K562 (cell line): Measurements from ENCODE around the gene TBXAS1. TPM values are rescaled to one million over a fixed set of nuclear protein-coding genes. Genes with fewer than 3 reads are reported as not detected.

Experiments
- ATAC-seq: fragments of 200-7000 bp; cut with Tn5 transposase; 3 replicates; pipeline ENCODE4 v1.9.1; 2020; ENCODE audit warnings: moderate library complexity
- BruUV-seq: library from RNA; stranded (reverse); fragments of 400-500 nt; replicated peaks from 2 replicates; lab custom pipeline; 2021; lab: Mats Ljungman, UMichigan
- CTCF ChIA-PET: fragments of 300-600 bp; formaldehyde crosslinking; extraction: SDS; loops from one replicate; lab custom pipeline; 2021; ENCODE audit warnings: low intra/inter-chr PET ratio; lab: Yijun Ruan, JAX
- POLR2A ChIA-PET: fragments of 300-600, 350-650 bp; sonication (Branson Sonifier 250); formaldehyde crosslinking; extraction: SDS; loops from one replicate; lab custom pipeline; 2021; ENCODE audit warnings: antibody characterized with exemption, inconsistent platforms; lab: Yijun Ruan, JAX
- DNase-seq, 4 experiments: peaks; one replicate each; pipeline versions ENCODE4 v3.0.0 to v3.0.0-alpha.2; 2011 to 2018; ENCODE audit warnings: low spot score in 3 of 4, mixed read lengths in 3 of 4; ENCODE audit errors: extremely low read depth in 1 of 4
- FAIRE-seq: peaks from 2 replicates; lab custom pipeline; 2011; peaks lifted over from hg19 to GRCh38; lab: Jason Lieb, UNC
- H2AFZ ChIP-seq: 2 replicates; pipeline ENCODE4 v1.6.0; 2011; ENCODE audit warnings: low read depth, low read length, control low read depth, inconsistent platforms
- H3K27ac ChIP-seq: fragments of 200-600 bp; 3 replicates; pipeline ENCODE4 v1.8.0; 2011; ENCODE audit warnings: low read depth, mild to moderate bottlenecking, control low read depth, inconsistent platforms, low read length, moderate library complexity, mixed read lengths; ENCODE audit errors: extremely low read depth
- H3K27me3 ChIP-seq, 2 experiments: fragments of 300-600 bp in 1 of 2; 2 replicates in 1 of 2; 3 replicates in 1 of 2; pipeline versions ENCODE4 v1.6.0 to v1.8.0; 2011; ENCODE audit warnings: inconsistent platforms in 2 of 2, low read length in 2 of 2, mild to moderate bottlenecking in 1 of 2, mixed read lengths in 1 of 2, moderate library complexity in 1 of 2; ENCODE audit not compliant: control insufficient read depth in 2 of 2, insufficient read depth in 2 of 2
- H3K36me3 ChIP-seq: fragments of 300-600 bp; 3 replicates; pipeline ENCODE4 v1.8.0; 2011; ENCODE audit warnings: mild to moderate bottlenecking, low read length, inconsistent platforms; ENCODE audit not compliant: control insufficient read depth, insufficient read depth
- H3K4me1 ChIP-seq, 2 experiments: fragments of 200-600 bp in 1 of 2; replicated peaks in 1 of 2; 2 replicates in 1 of 2; 3 replicates in 1 of 2; pipeline versions ENCODE4 v1.5.1 to v1.8.0; 2011; ENCODE audit warnings: inconsistent platforms in 2 of 2, low read length in 2 of 2, mild to moderate bottlenecking in 1 of 2, mixed read lengths in 1 of 2, moderate library complexity in 1 of 2; ENCODE audit not compliant: control insufficient read depth in 2 of 2, insufficient read depth in 2 of 2
- H3K4me2 ChIP-seq: 2 replicates; pipeline ENCODE4 v1.6.1; 2011; ENCODE audit warnings: low read length, control low read depth, inconsistent platforms, mixed read lengths; ENCODE audit not compliant: insufficient read depth
- H3K4me3 ChIP-seq: fragments of 200-600 bp; sonication (generic), shearing (Covaris generic); 2 replicates; pipeline ENCODE4 v1.5.1; 2016; ENCODE audit warnings: control low read depth, inconsistent platforms
- H3K79me2 ChIP-seq: fragments of 200-600 bp; 3 replicates; pipeline ENCODE4 v1.8.0; 2011; ENCODE audit warnings: low read length, inconsistent platforms; ENCODE audit not compliant: control insufficient read depth, insufficient read depth
- H3K9ac ChIP-seq, 2 experiments: 2 replicates each; pipeline versions ENCODE4 v1.6.0 to v1.6.1; 2011; ENCODE audit warnings: low read depth in 2 of 2, low read length in 2 of 2, control low read depth in 1 of 2, inconsistent platforms in 1 of 2, mild to moderate bottlenecking in 1 of 2, mixed read lengths in 1 of 2; ENCODE audit not compliant: insufficient read depth in 1 of 2
- H3K9me1 ChIP-seq: one replicate; pipeline ENCODE4 v1.6.0; 2011; ENCODE audit warnings: inconsistent platforms, mild to moderate bottlenecking, low read length, moderate library complexity; ENCODE audit not compliant: control insufficient read depth, insufficient read depth
- H3K9me3 ChIP-seq: replicated peaks from 2 replicates; pipeline ENCODE4 v1.5.1; 2011; ENCODE audit warnings: low read depth, low read length, inconsistent platforms; ENCODE audit not compliant: control insufficient read depth, insufficient read depth
- H4K20me1 ChIP-seq: replicated peaks from 2 replicates; pipeline ENCODE4 v1.6.1; 2011; ENCODE audit warnings: low read length, inconsistent platforms, mixed read lengths; ENCODE audit not compliant: control insufficient read depth, insufficient read depth
- CC2D1A ChIP-seq: fragments of 450-650 bp; IDR thresholded peaks from 2 replicates; pipeline ENCODE4 v1.6.1; 2017; ENCODE audit warnings: mild to moderate bottlenecking
- PBX2 ChIP-seq, 2 experiments: IDR thresholded peaks in 1 of 2; conservative IDR thresholded peaks in 1 of 2; 2 replicates each; pipeline ENCODE4 v1.6.1; 2016; ENCODE audit warnings: low read depth in 2 of 2, mild to moderate bottlenecking in 1 of 2, missing compliant biosample characterization in 1 of 2, missing genetic modification characterization in 1 of 2, moderate library complexity in 1 of 2
- SMC3 ChIP-seq: conservative IDR thresholded peaks from 2 replicates; pipeline ENCODE4 v1.6.1; 2011; ENCODE audit warnings: low read depth, low read length, improper control_type of control experiment; ENCODE audit not compliant: insufficient read depth
- TOE1 ChIP-seq, 2 experiments: fragments of 450-650 bp in 1 of 2; sonication (generic) in 1 of 2; formaldehyde crosslinking in 1 of 2; IDR thresholded peaks; 2 replicates each; pipeline versions ENCODE4 v1.7.1 to v1.8.0; 2016 to 2022; ENCODE audit warnings: borderline replicate concordance in 2 of 2, mild to moderate bottlenecking in 2 of 2, antibody characterized with exemption in 1 of 2, inconsistent platforms in 1 of 2, low read depth in 1 of 2, missing genetic modification reagents in 1 of 2, moderate library complexity in 1 of 2
- ZBTB40 ChIP-seq, 2 experiments: fragments of 450-650 bp in 1 of 2; sonication (generic) in 1 of 2; formaldehyde crosslinking in 1 of 2; IDR thresholded peaks; 2 replicates each; pipeline versions ENCODE4 v1.7.1 to v1.9.0; 2016 to 2022; ENCODE audit warnings: inconsistent platforms in 1 of 2, mild to moderate bottlenecking in 1 of 2, missing genetic modification reagents in 1 of 2
- WGBS: fragments of 100-300 bp; shearing (Covaris generic); methylation state at CpG from one replicate; pipeline ENCODE4 v1.1.6; 2016; ENCODE audit warnings: low coverage, mixed read lengths; ENCODE audit not compliant: insufficient coverage; ENCODE audit errors: missing lambda C conversion rate; 5-methylcytosine and 5-hydroxymethylcytosine counted together
- in situ Hi-C: fragments of 300-500 bp; cut with MboI; formaldehyde crosslinking; loops from 4 replicates; pipeline ENCODE4 v1.15.0; 2018; ENCODE audit warnings: inconsistent platforms, mixed read lengths
- intact Hi-C: fragments of 100-400 bp; cut with micrococcal nuclease; formaldehyde crosslinking; loops from 2 replicates; pipeline ENCODE4 v1.14.2; 2022
- polyA plus RNA-seq, 8 experiments: library from polyadenylated mRNA; depleted of rRNA in 4 of 8; stranded (reverse) in 5 of 8; unstranded in 3 of 8; fragments of >200 nt; fragmentation: Nextera tagmentation in 2 of 8; fragmentation: Illumina TruSeq in 1 of 8; extraction: Ambion mirVana in 2 of 8; extraction: Trizol in 1 of 8; gene quantifications; 2 replicates each; pipeline versions ENCODE4 v1.2.1 to v1.2.3, GENCODE V29; 2011 to 2014; ENCODE audit warnings: inconsistent platforms in 1 of 8, missing spikeins in 1 of 8
- total RNA-seq, 7 experiments: library from RNA; depleted of rRNA in 6 of 7; stranded (reverse); fragments of >200 nt in 6 of 7; fragmentation: Illumina TruSeq in 2 of 7; extraction: Trizol in 2 of 7; gene quantifications; 2 replicates each; pipeline versions ENCODE4 v1.2.1 to v1.2.3, GENCODE V29; 2011 to 2021; ENCODE audit warnings: low replicate concordance in 1 of 7

The TBXAS1 gene
- total and polyA plus RNA-seq, 9 of the 15 experiments (the other 6 are each of a cell fraction or from before 2014, with no cell fraction given): 1.1 to 8.3 (median 1.9) TPM

GRCh38 chr7:140003913-140004382 lies 174.9 kb downstream of the TBXAS1 start:
- Histone ChIP-seq H3K27me3 (peaks cover 0 to 9% of the 10 kb centered on the region in 2 experiments; a peak in 2 of 5 replicates), H2AFZ (peak overlapping the region; percentile 56; the same call in 1 of the 2 replicates), H3K9me3 (no peaks in the 10 kb centered on the region), H3K27ac (no peak overlapping the region), H3K36me3 (no peaks in the 10 kb centered on the region), H3K9me1 (no peaks in the 10 kb centered on the region), H3K79me2 (no peaks in the 10 kb centered on the region), H3K4me1 (peaks cover 10 to 11% of the 10 kb centered on the region in 2 experiments; a peak in 4 of 5 replicates), H3K4me2 (no peak overlapping the region), H4K20me1 (no peaks in the 10 kb centered on the region), H3K9ac (no peak overlapping the region), H3K4me3 (no peak overlapping the region)
- no TSS peak for BruUV-seq
- intact Hi-C loops: loop anchor here (1.0 to 5.0 kb wide), 9 partner anchors 87 to 572 kb away; no protein-coding TSS in a partner anchor
- POLR2A ChIA-PET: no interaction called here
- DNase-seq (peak; percentile 81 to 84 (median 84)), FAIRE-seq (peak; percentile 85), ATAC-seq (peak; percentile 73)
- in situ Hi-C loops: loop anchor here (5.0 kb wide), 3 partner anchors 232 to 502 kb away; no protein-coding TSS in a partner anchor
- CTCF ChIA-PET: interaction anchor here (1.0 to 5.4 kb wide), 8 partner anchors 228 to 504 kb away, joined by 3 to 92 read pairs (median 16); no protein-coding TSS in a partner anchor
- 15% methylated on average over 9 of the region's 9 CpGs for WGBS
- TF ChIP-seq CC2D1A (peak; percentile 60; the same call in 1 of the 2 replicates), SMC3 (peak; percentile 88), TOE1 (IDR thresholded peaks at IDR 0.05; ENCODE audit: borderline replicate concordance) (0 out of 2 replicates have a peak, but pooled peaks have one; percentile 46), TOE1 (CRISPR knock-in tag; IDR thresholded peaks at IDR 0.05; ENCODE audit: borderline replicate concordance, low read depth) (no peak), PBX2 (CRISPR knock-in tag; IDR thresholded peaks at IDR 0.05; ENCODE audit: low read depth) (no peak), PBX2 (tag; conservative IDR thresholded peaks at IDR 0.05; ENCODE audit: low read depth) (0 out of 2 replicates have a peak, but pooled peaks have one; percentile 19), ZBTB40 (IDR thresholded peaks at IDR 0.05) (no peak), ZBTB40 (CRISPR knock-in tag; IDR thresholded peaks at IDR 0.05) (no peak)
